Neural cell (in vitro differentiated cells): ENCODE results near the gene GRAP2. TPM values are rescaled to one million over a fixed set of nuclear protein-coding genes. Genes with fewer than 3 reads are reported as not detected.

Experiments
- H2AFZ ChIP-seq: fragments of 200-600, 300-800 bp; sonication (generic), shearing (Covaris generic); 2 replicates; pipeline ENCODE4 v1.6.0; 2014; ENCODE audit warnings: low read depth, mild to moderate bottlenecking, antibody characterized with exemption, low read length, moderate library complexity
- H3F3A ChIP-seq: fragments of 200-600 bp; shearing (Covaris generic); 2 replicates; pipeline ENCODE4 v1.6.1; 2016; ENCODE audit warnings: mild to moderate bottlenecking, moderate library complexity, mixed read lengths, antibody characterized with exemption, low read length; ENCODE audit not compliant: insufficient read depth, poor library complexity, severe bottlenecking
- H3K27ac ChIP-seq: fragments of 200-600, 300-800 bp; sonication (generic), shearing (Covaris generic); 2 replicates; pipeline ENCODE4 v1.5.1; 2014; ENCODE audit warnings: mild to moderate bottlenecking, low read length, moderate library complexity
- H3K27me3 ChIP-seq: fragments of 300-800, 200-600 bp; sonication (generic), shearing (Covaris generic); 2 replicates; pipeline ENCODE4 v1.6.0; 2014; ENCODE audit warnings: mild to moderate bottlenecking, low read depth, low read length, moderate library complexity; ENCODE audit not compliant: insufficient read depth
- H3K36me3 ChIP-seq: fragments of 300-800, 200-600 bp; sonication (generic), shearing (Covaris generic); 2 replicates; pipeline ENCODE4 v1.5.1; 2014; ENCODE audit warnings: mild to moderate bottlenecking, antibody characterized with exemption, low read length, moderate library complexity; ENCODE audit not compliant: insufficient read depth
- H3K4me2 ChIP-seq: fragments of 300-800, 200-600 bp; sonication (generic), shearing (Covaris generic); 2 replicates; pipeline ENCODE4 v1.6.0; 2014; ENCODE audit warnings: mild to moderate bottlenecking, low read length
- H3K4me3 ChIP-seq: fragments of 300-800, 200-600 bp; sonication (generic), shearing (Covaris generic); 2 replicates; pipeline ENCODE4 v1.5.1; 2014; ENCODE audit warnings: mild to moderate bottlenecking, low read length, moderate library complexity
- H3K79me2 ChIP-seq: fragments of 200-600 bp; shearing (Covaris generic); replicated peaks from 2 replicates; pipeline ENCODE4 v1.6.0; 2014; ENCODE audit warnings: mild to moderate bottlenecking, low read length, moderate library complexity; ENCODE audit not compliant: insufficient read depth
- H3K9ac ChIP-seq: fragments of 300-800, 200-600 bp; sonication (generic), shearing (Covaris generic); 2 replicates; pipeline ENCODE4 v1.6.1; 2016; ENCODE audit warnings: mild to moderate bottlenecking, low read length, mixed read lengths
- H3K9me2 ChIP-seq: fragments of 200-600 bp; shearing (Covaris generic); 2 replicates; pipeline ENCODE4 v1.6.1; 2016; ENCODE audit warnings: mild to moderate bottlenecking, low read length, mixed read lengths; ENCODE audit not compliant: insufficient read depth
- H3K9me3 ChIP-seq: fragments of 200-600, 300-800 bp; sonication (generic), shearing (Covaris generic); 2 replicates; pipeline ENCODE4 v1.6.1; 2016; ENCODE audit warnings: mild to moderate bottlenecking, mixed run types, low read length, moderate library complexity, mixed read lengths
- H4K20me1 ChIP-seq: fragments of 200-600 bp; shearing (Covaris generic); 2 replicates; pipeline ENCODE4 v1.6.1; 2016; ENCODE audit warnings: mild to moderate bottlenecking, mixed run types; ENCODE audit not compliant: insufficient read depth
- CTCF ChIP-seq: fragments of 450-650 bp; IDR thresholded peaks from 2 replicates; pipeline ENCODE4 v1.5.1; 2014; ENCODE audit warnings: antibody characterized with exemption, mild to moderate bottlenecking, moderate library complexity; ENCODE audit not compliant: poor library complexity, severe bottlenecking
- EP300 ChIP-seq: fragments of 450-650 bp; conservative IDR thresholded peaks from 2 replicates; pipeline ENCODE4 v1.6.1; 2014; ENCODE audit warnings: antibody characterized with exemption, mild to moderate bottlenecking, moderate library complexity; ENCODE audit not compliant: poor library complexity, severe bottlenecking
- EZH2 ChIP-seq: fragments of 200-600, 300-800 bp; shearing (Covaris generic), sonication (generic); IDR thresholded peaks from 2 replicates; pipeline ENCODE4 v1.6.1; 2014; ENCODE audit warnings: antibody characterized with exemption, low read length, borderline replicate concordance, mild to moderate bottlenecking; ENCODE audit not compliant: insufficient read depth, poor library complexity, severe bottlenecking
- MXI1 ChIP-seq: fragments of 450-650 bp; conservative IDR thresholded peaks from 2 replicates; pipeline ENCODE4 v1.6.1; 2014; ENCODE audit warnings: antibody characterized with exemption, mild to moderate bottlenecking; ENCODE audit not compliant: poor library complexity, severe bottlenecking
- POLR2AphosphoS5 ChIP-seq: IDR thresholded peaks from 2 replicates; pipeline ENCODE4 v1.6.1; 2012
- RAD21 ChIP-seq: fragments of 450-650 bp; conservative IDR thresholded peaks from 2 replicates; pipeline ENCODE4 v1.6.1; 2014; ENCODE audit warnings: antibody characterized with exemption, mild to moderate bottlenecking, moderate library complexity
- REST ChIP-seq: IDR thresholded peaks from 2 replicates; pipeline ENCODE4 v1.6.1; 2012; ENCODE audit warnings: borderline replicate concordance
- SMC3 ChIP-seq: fragments of 450-650 bp; conservative IDR thresholded peaks from 2 replicates; pipeline ENCODE4 v1.6.1; 2014; ENCODE audit warnings: antibody characterized with exemption, mild to moderate bottlenecking, moderate library complexity; ENCODE audit not compliant: poor library complexity
- TAF1 ChIP-seq: IDR thresholded peaks from 2 replicates; pipeline ENCODE4 v1.6.1; 2012; ENCODE audit warnings: low read depth
- polyA plus RNA-seq: library from polyadenylated mRNA; depleted of rRNA; stranded (reverse); fragments of >200 nt; gene quantifications from 2 replicates; pipeline ENCODE4 v1.2.3, GENCODE V29; 2014

The GRAP2 gene
- polyA plus RNA-seq, 1 donor from 2014 or later: 0.30 TPM

GRCh38 chr22:39925273-39925672 is 24.4 kb downstream of the GRAP2 start:
- no peak for TF ChIP-seq REST
- no peak for TF ChIP-seq MXI1
- TF ChIP-seq CTCF: no peak
- no peak for TF ChIP-seq TAF1
- TF ChIP-seq SMC3: no peak
- TF ChIP-seq POLR2AphosphoS5: no peak
- no peak for TF ChIP-seq EP300
- no peak for TF ChIP-seq RAD21
- TF ChIP-seq EZH2: no peak
- H3K27ac ChIP-seq: no peak overlapping the region
- H4K20me1 ChIP-seq: no peaks in the 10 kb centered on the region
- no peak overlapping the region for H3K4me2 ChIP-seq
- no peaks in the 10 kb centered on the region for H3K9me3 ChIP-seq
- no peak overlapping the region for H3K9ac ChIP-seq
- H3K36me3 ChIP-seq: no peaks in the 10 kb centered on the region
- no peak overlapping the region for H3K4me3 ChIP-seq
- no peak overlapping the region for H2AFZ ChIP-seq
- H3F3A ChIP-seq: no peaks in the 10 kb centered on the region
- H3K79me2 ChIP-seq: no peaks in the 10 kb centered on the region
- H3K9me2 ChIP-seq: no peaks in the 10 kb centered on the region
- no peaks in the 10 kb centered on the region for H3K27me3 ChIP-seq

GRCh38 chr22:39925909-39926679 is 25.2 kb downstream of the GRAP2 start:
- Histone ChIP-seq H3K79me2 (no peaks in the 10 kb centered on the region), H3K4me2 (no peak overlapping the region), H3K27ac (no peak overlapping the region), H3K9ac (no peak overlapping the region), H3K36me3 (no peaks in the 10 kb centered on the region), H3F3A (no peaks in the 10 kb centered on the region), H4K20me1 (no peaks in the 10 kb centered on the region), H3K9me3 (no peaks in the 10 kb centered on the region), H3K4me3 (no peak overlapping the region), H3K27me3 (no peaks in the 10 kb centered on the region), H3K9me2 (no peaks in the 10 kb centered on the region), H2AFZ (no peak overlapping the region)
- TF ChIP-seq TAF1 (no peak), EP300 (no peak), POLR2AphosphoS5 (no peak), REST (no peak), CTCF (no peak), MXI1 (no peak), RAD21 (no peak), SMC3 (no peak), EZH2 (no peak)
